ENCODE data around the gene ANKHD1. TPM values are rescaled to one million over a fixed set of nuclear protein-coding genes. Genes with fewer than 3 reads are reported as not detected.
"Not testable (repeated sequence)": the region's sequence is repeated elsewhere in the genome, so short reads cannot be mapped to it uniquely, and the experiment has no call there.

The ANKHD1 gene
- polyA plus RNA-seq, 2 donors = 37.7 to 43.2 TPM

- no peak overlapping the region for H3K27ac ChIP-seq (ENCODE audit: low read depth in 2 of 2, low read length in 1 of 2)
- H3K4me3 ChIP-seq (ENCODE audit: low read depth in 1 of 2, low read length in 2 of 2) = no peak overlapping the region
- H3K9me3 ChIP-seq (ENCODE audit: control insufficient read depth in 2 of 2, insufficient read depth in 1 of 2, low read depth in 1 of 2, low read length in 1 of 2) = no peaks in the 10 kb centered on the region
- no peaks in the 10 kb centered on the region for H3K27me3 ChIP-seq (ENCODE audit: control insufficient read depth in 1 of 2, insufficient read depth in 2 of 2, low read length in 2 of 2)
- 71 to 72% methylated on average over 3 of the region's 3 CpGs for WGBS, 2 donors
- no peaks in the 10 kb centered on the region for H3K4me1 ChIP-seq (ENCODE audit: control insufficient read depth in 2 of 2, insufficient read depth in 2 of 2, low read length in 1 of 2)
- H3K36me3 ChIP-seq (ENCODE audit: control insufficient read depth in 2 of 2, insufficient read depth in 2 of 2, low read length in 1 of 2) = peaks cover 0 to 2% of the 10 kb centered on the region in 2 donors
These were observed 66.6 kb downstream of the ANKHD1 start for GRCh38 chr5:140468188-140468587.

DNA sequence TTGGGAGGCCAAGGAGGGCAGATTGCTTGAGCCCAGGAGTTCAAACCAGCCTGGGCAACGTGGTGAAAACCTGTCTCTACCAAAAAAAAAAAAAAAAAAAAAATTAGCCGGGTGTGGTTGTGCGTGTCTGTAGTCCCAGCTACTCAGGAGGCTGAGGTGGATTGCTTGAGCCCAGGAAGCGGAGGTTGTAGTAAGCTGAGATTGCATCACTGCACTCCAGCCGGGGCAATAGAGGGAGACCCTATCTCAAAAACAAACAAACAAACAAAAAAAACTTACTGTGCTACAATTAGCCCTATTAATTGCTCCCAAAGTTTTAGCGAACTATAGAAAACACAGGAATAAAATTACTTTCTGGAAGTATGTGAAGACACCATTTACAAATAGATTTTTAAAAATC lies 67.6 kb downstream of the ANKHD1 start:
- Histone ChIP-seq H3K36me3 (ENCODE audit: control insufficient read depth in 2 of 2, insufficient read depth in 2 of 2, low read length in 1 of 2) (peaks cover 0 to 2% of the 10 kb centered on the region in 2 donors), H3K4me1 (ENCODE audit: control insufficient read depth in 2 of 2, insufficient read depth in 2 of 2, low read length in 1 of 2) (no peaks in the 10 kb centered on the region), H3K9me3 (ENCODE audit: control insufficient read depth in 2 of 2, insufficient read depth in 1 of 2, low read depth in 1 of 2, low read length in 1 of 2) (no peaks in the 10 kb centered on the region), H3K27ac (ENCODE audit: low read depth in 2 of 2, low read length in 1 of 2) (no peak overlapping the region), H3K27me3 (ENCODE audit: control insufficient read depth in 1 of 2, insufficient read depth in 2 of 2, low read length in 2 of 2) (no peaks in the 10 kb centered on the region), H3K4me3 (ENCODE audit: low read depth in 1 of 2, low read length in 2 of 2) (no peak overlapping the region)
- 76 to 80% methylated on average over 6 of the region's 6 CpGs for WGBS, 2 donors

DNA sequence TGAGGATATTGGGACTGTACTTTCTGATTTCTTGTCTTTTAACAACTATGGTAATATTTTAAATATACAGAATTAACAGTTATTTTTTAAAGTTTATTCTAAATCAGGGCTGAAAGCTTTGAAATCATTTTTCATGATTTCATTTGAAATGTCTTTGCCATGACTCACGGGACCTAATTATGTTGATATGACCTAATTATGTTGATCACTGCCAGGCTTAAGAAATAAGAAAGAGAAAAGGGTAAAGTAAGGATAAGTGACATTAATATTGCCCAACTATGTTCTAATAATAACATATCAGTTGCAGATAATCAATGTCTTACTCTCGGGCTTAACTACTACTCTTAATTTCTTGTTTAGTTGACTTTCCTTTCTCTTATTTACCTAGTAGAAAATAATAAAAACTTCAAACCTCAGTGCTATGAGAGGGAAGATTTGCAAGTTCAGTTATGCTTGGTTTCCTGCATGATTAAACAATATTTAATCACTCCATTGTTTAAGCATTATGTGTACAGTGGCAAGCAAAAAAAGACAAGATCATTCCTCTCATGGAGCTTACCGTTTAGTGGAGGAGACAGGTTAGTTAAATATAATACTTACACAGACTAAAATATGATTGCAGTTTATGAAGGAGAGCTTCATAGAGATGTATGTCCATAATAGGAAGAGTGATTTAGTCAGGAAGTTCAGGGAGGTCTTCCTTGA lies 78.8 kb downstream of the ANKHD1 start:
- no peak overlapping the region for H3K27ac ChIP-seq (ENCODE audit: low read depth in 2 of 2, low read length in 1 of 2)
- no peak overlapping the region for H3K4me3 ChIP-seq (ENCODE audit: low read depth in 1 of 2, low read length in 2 of 2)
- WGBS, 2 donors = 35 to 43% methylated on average over 3 of the region's 3 CpGs
- H3K9me3 ChIP-seq (ENCODE audit: control insufficient read depth in 2 of 2, insufficient read depth in 1 of 2, low read depth in 1 of 2, low read length in 1 of 2) = no peaks in the 10 kb centered on the region
- H3K27me3 ChIP-seq (ENCODE audit: control insufficient read depth in 1 of 2, insufficient read depth in 2 of 2, low read length in 2 of 2) = no peaks in the 10 kb centered on the region
- no peaks in the 10 kb centered on the region for H3K4me1 ChIP-seq (ENCODE audit: control insufficient read depth in 2 of 2, insufficient read depth in 2 of 2, low read length in 1 of 2)
- H3K36me3 ChIP-seq (ENCODE audit: control insufficient read depth in 2 of 2, insufficient read depth in 2 of 2, low read length in 1 of 2) = peaks cover 0 to 2% of the 10 kb centered on the region in 2 donors

DNA sequence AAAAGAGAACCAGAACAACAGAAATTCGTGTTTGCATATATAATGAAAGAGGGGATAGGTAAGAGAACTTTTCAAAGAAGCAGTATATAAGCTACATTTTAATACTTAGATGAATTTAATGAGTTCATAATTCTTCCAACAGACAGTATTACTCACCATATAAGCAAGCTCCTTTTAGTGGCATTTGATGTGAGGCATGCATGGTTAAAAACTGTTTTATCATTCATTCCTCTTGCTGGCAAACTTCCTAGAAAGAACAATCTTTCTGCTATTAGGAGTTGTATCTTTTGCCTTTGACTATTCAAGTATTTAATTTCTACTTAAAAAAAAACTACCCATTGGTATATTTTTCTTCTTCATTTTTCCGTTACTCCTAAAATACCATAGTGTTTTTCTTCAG lies 80.1 kb downstream of the ANKHD1 start:
- no peak overlapping the region for H3K4me3 ChIP-seq (ENCODE audit: low read depth in 1 of 2, low read length in 2 of 2)
- 70 to 80% methylated on average over 2 of the region's 2 CpGs for WGBS, 2 donors

GRCh38 chr5:140483055-140483454 lies 81.4 kb downstream of the ANKHD1 start:
- H3K4me3 ChIP-seq (ENCODE audit: low read depth in 1 of 2, low read length in 2 of 2) = no peak overlapping the region
- H3K27me3 ChIP-seq (ENCODE audit: control insufficient read depth in 1 of 2, insufficient read depth in 2 of 2, low read length in 2 of 2) = no peaks in the 10 kb centered on the region
- peaks cover 0 to 2% of the 10 kb centered on the region in 2 donors for H3K36me3 ChIP-seq (ENCODE audit: control insufficient read depth in 2 of 2, insufficient read depth in 2 of 2, low read length in 1 of 2)
- H3K9me3 ChIP-seq (ENCODE audit: control insufficient read depth in 2 of 2, insufficient read depth in 1 of 2, low read depth in 1 of 2, low read length in 1 of 2) = no peaks in the 10 kb centered on the region
- H3K4me1 ChIP-seq (ENCODE audit: control insufficient read depth in 2 of 2, insufficient read depth in 2 of 2, low read length in 1 of 2) = no peaks in the 10 kb centered on the region
- no peak overlapping the region for H3K27ac ChIP-seq (ENCODE audit: low read depth in 2 of 2, low read length in 1 of 2)
- WGBS, 2 donors = 86 to 95% methylated on average over 1 of the region's 1 CpG

More for the DNA sequence above, 80.1 kb downstream of the ANKHD1 start:
- Histone ChIP-seq H3K4me1 (ENCODE audit: control insufficient read depth in 2 of 2, insufficient read depth in 2 of 2, low read length in 1 of 2) (no peaks in the 10 kb centered on the region), H3K27ac (ENCODE audit: low read depth in 2 of 2, low read length in 1 of 2) (no peak overlapping the region), H3K27me3 (ENCODE audit: control insufficient read depth in 1 of 2, insufficient read depth in 2 of 2, low read length in 2 of 2) (no peaks in the 10 kb centered on the region), H3K36me3 (ENCODE audit: control insufficient read depth in 2 of 2, insufficient read depth in 2 of 2, low read length in 1 of 2) (peaks cover 0 to 2% of the 10 kb centered on the region in 2 donors), H3K9me3 (ENCODE audit: control insufficient read depth in 2 of 2, insufficient read depth in 1 of 2, low read depth in 1 of 2, low read length in 1 of 2) (no peaks in the 10 kb centered on the region)

- 85% methylated on average over 4 of the region's 4 CpGs for WGBS, 2 donors
- H3K36me3 ChIP-seq (ENCODE audit: control insufficient read depth in 2 of 2, insufficient read depth in 2 of 2, low read length in 1 of 2); H3K27ac ChIP-seq (ENCODE audit: low read depth in 2 of 2, low read length in 1 of 2); H3K27me3 ChIP-seq (ENCODE audit: control insufficient read depth in 1 of 2, insufficient read depth in 2 of 2, low read length in 2 of 2); H3K9me3 ChIP-seq (ENCODE audit: control insufficient read depth in 2 of 2, insufficient read depth in 1 of 2, low read depth in 1 of 2, low read length in 1 of 2); H3K4me3 ChIP-seq (ENCODE audit: low read depth in 1 of 2, low read length in 2 of 2); H3K4me1 ChIP-seq (ENCODE audit: control insufficient read depth in 2 of 2, insufficient read depth in 2 of 2, low read length in 1 of 2): not testable (repeated sequence)
These were observed 86.5 kb downstream of the ANKHD1 start for GRCh38 chr5:140488141-140488540.

DNA sequence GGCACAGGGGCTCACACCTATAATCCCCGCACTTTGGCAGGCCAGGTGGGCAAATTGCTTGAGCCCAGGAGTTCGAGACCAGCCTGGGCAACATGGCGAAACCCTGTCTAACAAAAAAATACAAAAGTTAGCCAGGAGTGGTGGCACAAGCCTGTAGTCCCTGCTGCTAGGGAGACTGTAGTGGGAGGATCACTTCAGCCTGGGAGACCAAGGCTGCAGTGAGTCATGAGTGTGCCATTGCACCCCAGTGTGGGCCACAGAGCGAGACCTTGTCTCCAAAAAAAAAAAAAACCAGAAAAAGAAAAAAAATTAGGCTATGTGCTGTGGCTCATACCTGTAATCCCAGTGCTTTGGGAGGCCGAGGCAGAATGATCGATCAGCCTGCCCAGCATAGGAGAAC lies 87.3 kb downstream of the ANKHD1 start:
- Histone ChIP-seq H3K27ac (ENCODE audit: low read depth in 2 of 2, low read length in 1 of 2) (no peak overlapping the region), H3K4me3 (ENCODE audit: low read depth in 1 of 2, low read length in 2 of 2) (no peak overlapping the region), H3K4me1 (ENCODE audit: control insufficient read depth in 2 of 2, insufficient read depth in 2 of 2, low read length in 1 of 2) (no peaks in the 10 kb centered on the region), H3K36me3 (ENCODE audit: control insufficient read depth in 2 of 2, insufficient read depth in 2 of 2, low read length in 1 of 2) (peaks cover 2% of the 10 kb centered on the region in 2 donors), H3K9me3 (ENCODE audit: control insufficient read depth in 2 of 2, insufficient read depth in 1 of 2, low read depth in 1 of 2, low read length in 1 of 2) (no peaks in the 10 kb centered on the region), H3K27me3 (ENCODE audit: control insufficient read depth in 1 of 2, insufficient read depth in 2 of 2, low read length in 2 of 2) (no peaks in the 10 kb centered on the region)
- 97 to 98% methylated on average over 6 of the region's 6 CpGs for WGBS, 2 donors

GRCh38 chr5:140497897-140498296 lies 96.3 kb downstream of the ANKHD1 start:
- no peaks in the 10 kb centered on the region for H3K4me1 ChIP-seq (ENCODE audit: control insufficient read depth in 2 of 2, insufficient read depth in 2 of 2, low read length in 1 of 2)
- H3K9me3 ChIP-seq (ENCODE audit: control insufficient read depth in 2 of 2, insufficient read depth in 1 of 2, low read depth in 1 of 2, low read length in 1 of 2) = no peaks in the 10 kb centered on the region
- no peaks in the 10 kb centered on the region for H3K27me3 ChIP-seq (ENCODE audit: control insufficient read depth in 1 of 2, insufficient read depth in 2 of 2, low read length in 2 of 2)
- peaks cover 3% of the 10 kb centered on the region in 2 donors for H3K36me3 ChIP-seq (ENCODE audit: control insufficient read depth in 2 of 2, insufficient read depth in 2 of 2, low read length in 1 of 2)
- no peak overlapping the region for H3K27ac ChIP-seq (ENCODE audit: low read depth in 2 of 2, low read length in 1 of 2)
- H3K4me3 ChIP-seq (ENCODE audit: low read depth in 1 of 2, low read length in 2 of 2) = no peak overlapping the region

GRCh38 chr5:140498591-140498990 lies 97.0 kb downstream of the ANKHD1 start:
- Histone ChIP-seq H3K4me1 (ENCODE audit: control insufficient read depth in 2 of 2, insufficient read depth in 2 of 2, low read length in 1 of 2) (no peaks in the 10 kb centered on the region), H3K4me3 (ENCODE audit: low read depth in 1 of 2, low read length in 2 of 2) (no peak overlapping the region), H3K27ac (ENCODE audit: low read depth in 2 of 2, low read length in 1 of 2) (no peak overlapping the region), H3K36me3 (ENCODE audit: control insufficient read depth in 2 of 2, insufficient read depth in 2 of 2, low read length in 1 of 2) (peaks cover 2 to 3% of the 10 kb centered on the region in 2 donors), H3K27me3 (ENCODE audit: control insufficient read depth in 1 of 2, insufficient read depth in 2 of 2, low read length in 2 of 2) (no peaks in the 10 kb centered on the region), H3K9me3 (ENCODE audit: control insufficient read depth in 2 of 2, insufficient read depth in 1 of 2, low read depth in 1 of 2, low read length in 1 of 2) (no peaks in the 10 kb centered on the region)
- 94 to 96% methylated on average over 1 of the region's 1 CpG for WGBS, 2 donors

GRCh38 chr5:140502834-140503233 lies 101.2 kb downstream of the ANKHD1 start:
- Histone ChIP-seq H3K4me3 (ENCODE audit: low read depth in 1 of 2, low read length in 2 of 2) (no peak overlapping the region), H3K27me3 (ENCODE audit: control insufficient read depth in 1 of 2, insufficient read depth in 2 of 2, low read length in 2 of 2) (no peaks in the 10 kb centered on the region), H3K9me3 (ENCODE audit: control insufficient read depth in 2 of 2, insufficient read depth in 1 of 2, low read depth in 1 of 2, low read length in 1 of 2) (no peaks in the 10 kb centered on the region), H3K27ac (ENCODE audit: low read depth in 2 of 2, low read length in 1 of 2) (no peak overlapping the region), H3K36me3 (ENCODE audit: control insufficient read depth in 2 of 2, insufficient read depth in 2 of 2, low read length in 1 of 2) (peaks cover 0 to 7% of the 10 kb centered on the region in 2 donors), H3K4me1 (ENCODE audit: control insufficient read depth in 2 of 2, insufficient read depth in 2 of 2, low read length in 1 of 2) (no peaks in the 10 kb centered on the region)
- 92% methylated on average over 2 of the region's 2 CpGs for WGBS, 2 donors

Measured in esophagus (tissue), 2 donors.